ENCODE results near the gene TOMM6. TPM values are rescaled to one million over a fixed set of nuclear protein-coding genes. Genes with fewer than 3 reads are reported as not detected.

Gene TOMM6
- total RNA-seq, 1 experiment from 2014 or later = 142 TPM

GRCh38 chr6:41774841-41775240 is 12.7 kb upstream of the TOMM6 start:
- Histone ChIP-seq H3K9me2 (replicated peaks; ENCODE audit: low read length) (no peaks in the 10 kb centered on the region), H3K79me2 (ENCODE audit: low read length) (peaks cover 6% of the 10 kb centered on the region; the same call in 1 of the 2 replicates), H3K9ac (ENCODE audit: low read length) (no peak overlapping the region), H3K27me3 (ENCODE audit: low read length) (no peaks in the 10 kb centered on the region), H3K27ac (ENCODE audit: low read length) (no peak overlapping the region), H3F3A (ENCODE audit: low read length, unreplicated experiment) (no peaks in the 10 kb centered on the region), H3K4me3 (ENCODE audit: low read length) (no peak overlapping the region), H3K9me3 (ENCODE audit: low read length) (no peaks in the 10 kb centered on the region), H3K4me1 (ENCODE audit: insufficient read depth, low read length) (peaks cover 5% of the 10 kb centered on the region; the same call in 1 of the 2 replicates), H3K36me3 (ENCODE audit: low read depth, low read length) (no peaks in the 10 kb centered on the region; the same call in none of the 2 replicates), H3K4me2 (ENCODE audit: low read length) (no peak overlapping the region), H2AFZ (ENCODE audit: low read length) (no peak overlapping the region), H4K20me1 (ENCODE audit: low read length) (no peaks in the 10 kb centered on the region)
- no peak for DNase-seq
- intact Hi-C loops (cut with micrococcal nuclease) = loop anchor here (10.0 kb wide), 1 partner anchor 170 kb away; no protein-coding TSS in a partner anchor
- CTCF ChIA-PET = no interaction called here
- POLR2A ChIA-PET (ENCODE audit: unreplicated experiment) = no interaction called here
- no TSS peak for BruUV-seq (replicated peaks)
- no peak for ATAC-seq
- no peak for TF ChIP-seq EZH2 (IDR thresholded peaks at IDR 0.05; ENCODE audit: low read length, unreplicated experiment)
- TF ChIP-seq EZH2phosphoT487 (IDR thresholded peaks at IDR 0.05; ENCODE audit: borderline replicate concordance, low read length) = no peak
- TF ChIP-seq CTCF (conservative IDR thresholded peaks at IDR 0.05; ENCODE audit: low read depth, low read length) = no peak

DNA sequence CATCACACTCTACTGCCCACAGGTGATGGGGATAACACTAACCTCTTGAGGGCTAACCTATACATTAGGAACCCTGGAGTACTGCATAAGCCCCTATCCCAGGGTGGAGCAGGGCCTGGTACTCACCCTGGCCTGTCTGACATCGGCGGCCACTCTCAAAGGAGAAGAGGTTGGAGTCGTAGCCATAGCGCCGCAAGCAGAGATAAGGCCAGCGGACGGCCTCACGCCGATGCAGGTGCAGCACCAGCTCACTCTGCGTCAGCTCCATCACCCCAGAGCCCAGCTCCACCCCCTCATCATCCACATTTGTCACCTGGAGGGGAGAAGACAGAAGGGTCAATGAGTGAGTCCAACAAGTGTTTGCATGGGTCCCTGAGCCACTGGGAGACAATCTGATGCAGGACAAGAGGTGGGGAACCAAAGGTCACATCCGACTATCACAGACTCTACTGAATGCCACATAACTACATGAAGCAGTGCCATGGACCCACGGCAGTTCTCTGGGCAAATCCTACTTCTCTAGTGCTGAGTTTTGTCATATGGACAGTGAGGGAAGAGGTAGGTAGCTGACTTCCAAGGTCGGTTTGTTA is 12.1 kb upstream of the TOMM6 start:
- Histone ChIP-seq H3K4me1 (ENCODE audit: insufficient read depth, low read length) (peaks cover 5% of the 10 kb centered on the region; the same call in 1 of the 2 replicates), H3K27me3 (ENCODE audit: low read length) (no peaks in the 10 kb centered on the region), H2AFZ (ENCODE audit: low read length) (no peak overlapping the region), H3K36me3 (ENCODE audit: low read depth, low read length) (no peaks in the 10 kb centered on the region; the same call in none of the 2 replicates), H3K9ac (ENCODE audit: low read length) (no peak overlapping the region), H3K4me2 (ENCODE audit: low read length) (no peak overlapping the region), H3F3A (ENCODE audit: low read length, unreplicated experiment) (no peaks in the 10 kb centered on the region), H3K79me2 (ENCODE audit: low read length) (peaks cover 6% of the 10 kb centered on the region; the same call in 1 of the 2 replicates), H3K27ac (ENCODE audit: low read length) (no peak overlapping the region), H3K9me3 (ENCODE audit: low read length) (no peaks in the 10 kb centered on the region), H4K20me1 (ENCODE audit: low read length) (no peaks in the 10 kb centered on the region), H3K9me2 (replicated peaks; ENCODE audit: low read length) (no peaks in the 10 kb centered on the region), H3K4me3 (ENCODE audit: low read length) (no peak overlapping the region)
- ATAC-seq = no peak
- no peak for TF ChIP-seq EZH2phosphoT487 (IDR thresholded peaks at IDR 0.05; ENCODE audit: borderline replicate concordance, low read length)
- no peak for TF ChIP-seq CTCF (conservative IDR thresholded peaks at IDR 0.05; ENCODE audit: low read depth, low read length)
- TF ChIP-seq EZH2 (IDR thresholded peaks at IDR 0.05; ENCODE audit: low read length, unreplicated experiment) = no peak
- intact Hi-C loops (cut with micrococcal nuclease) = loop anchor here (10.0 kb wide), 1 partner anchor 171 kb away; no protein-coding TSS in a partner anchor
- no peak for DNase-seq
- CTCF ChIA-PET = no interaction called here
- POLR2A ChIA-PET (ENCODE audit: unreplicated experiment) = no interaction called here
- no TSS peak for BruUV-seq (replicated peaks)
